ENCODE data around the gene TGFB1.
"Not testable (repeated sequence)": the region's sequence is repeated elsewhere in the genome, so short reads cannot be mapped to it uniquely, and the experiment has no call there.

The TGFB1 gene

GRCh38 chr19:41299755-41300089, 54.0 kb downstream of the TGFB1 start:
- DNase-seq: peak; percentile 53 to 80 (median 67)

DNA sequence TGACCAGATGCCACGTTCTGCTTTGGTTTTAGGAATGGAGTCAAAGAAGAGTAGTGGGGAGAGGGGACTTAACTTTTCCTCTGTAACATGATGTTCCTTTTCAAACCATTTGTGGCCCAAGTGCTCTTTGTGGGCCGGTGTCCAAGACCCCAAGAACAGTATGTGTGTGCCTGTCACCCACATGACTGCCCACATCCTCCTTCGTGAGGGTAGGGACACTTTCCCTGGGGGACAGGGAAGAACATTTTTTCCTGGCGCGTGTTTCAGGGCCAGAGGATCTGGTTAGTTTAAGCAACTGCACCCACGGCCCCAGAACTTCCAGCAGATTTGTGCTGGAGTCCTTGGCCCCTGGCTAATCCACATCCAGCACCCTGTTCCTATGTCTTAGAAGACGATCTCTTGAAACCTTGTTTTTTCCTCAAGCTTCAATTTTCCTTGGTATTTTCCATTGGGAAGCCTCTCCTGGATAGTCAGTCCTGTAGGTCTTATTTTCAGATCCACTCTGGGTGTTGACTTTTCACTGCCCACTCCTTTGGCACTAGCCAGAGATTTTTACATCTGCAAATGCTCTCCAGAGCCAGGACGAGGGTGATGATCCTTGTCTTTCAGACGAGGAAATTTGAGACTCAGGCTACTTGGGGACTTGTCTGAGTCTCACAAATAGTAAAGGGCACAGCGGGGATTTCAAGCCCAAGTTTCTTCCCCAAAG, 54.5 kb downstream of the TGFB1 start:
- DNase-seq: peak in 1 of 3 donors; percentile 19

- DNase-seq: peak; percentile 82 to 92 (median 89)
Observed at GRCh38 chr19:41298348-41298964, 55.3 kb downstream of the TGFB1 start.

- no peak for DNase-seq
Observed at GRCh38 chr19:41297628-41298347, 55.9 kb downstream of the TGFB1 start.

DNA sequence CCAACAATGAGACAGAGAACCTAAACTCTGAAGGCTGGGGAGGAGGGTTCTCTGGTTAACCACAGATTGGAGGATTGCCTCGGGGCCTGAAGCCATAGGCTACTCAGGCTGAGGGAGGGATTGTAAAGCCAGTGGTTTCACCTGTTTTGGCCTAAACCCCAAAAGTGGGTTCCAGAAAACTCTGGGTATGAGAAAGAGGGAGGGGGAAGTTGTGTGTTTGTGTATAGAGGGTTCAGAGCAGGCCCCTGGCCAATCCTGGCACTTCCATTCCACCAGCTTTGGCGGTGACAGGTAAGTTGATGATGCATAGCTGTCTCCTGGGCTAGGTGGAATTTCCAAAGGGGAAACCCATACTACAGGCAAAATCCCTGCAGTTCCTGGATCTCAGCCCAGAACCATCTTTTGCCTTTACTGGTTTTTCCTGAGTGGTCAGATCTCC, 57.3 kb downstream of the TGFB1 start:
- DNase-seq: no peak

GRCh38 chr19:41295499-41295898, 58.2 kb downstream of the TGFB1 start:
- no peak for DNase-seq

DNA sequence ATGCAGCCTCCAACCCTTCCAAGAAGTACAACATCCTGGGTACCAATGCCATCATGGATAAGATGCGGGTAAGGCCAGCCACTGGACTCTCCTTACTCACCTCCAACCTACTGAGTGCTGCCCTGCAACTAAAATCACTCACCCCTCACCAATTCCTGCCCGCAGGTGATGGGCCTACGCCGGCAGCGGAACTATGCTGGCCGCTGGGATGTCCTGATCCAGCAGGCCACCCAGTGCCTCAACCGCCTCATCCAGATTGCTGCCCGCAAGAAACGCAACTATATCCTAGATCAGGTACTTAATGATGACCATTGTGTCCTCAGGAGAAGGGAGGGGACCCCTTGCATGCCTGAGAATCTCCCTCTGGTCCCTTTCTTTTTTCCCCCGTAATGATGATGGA, 59.3 kb downstream of the TGFB1 start:
- no peak for DNase-seq

DNA sequence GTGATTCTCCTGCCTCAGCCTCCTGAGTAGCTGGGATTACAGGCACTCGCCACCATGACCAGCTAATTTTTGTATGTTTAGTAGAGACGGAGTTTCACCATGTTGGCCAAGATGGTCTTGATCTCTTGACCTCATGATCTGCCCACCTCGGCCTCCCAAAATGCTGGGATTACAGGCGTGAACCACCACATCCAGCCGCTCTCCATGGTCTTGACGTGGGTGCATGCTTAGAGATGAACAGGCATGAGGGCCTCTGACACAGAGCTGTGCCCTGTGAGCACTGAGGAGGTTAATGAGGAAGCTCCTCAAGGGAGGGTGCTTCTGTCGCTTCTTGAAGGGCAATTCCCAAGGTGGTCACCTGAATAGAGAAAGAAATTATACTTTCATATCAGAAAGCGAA, 63.9 kb downstream of the TGFB1 start:
- DNase-seq: not testable (repeated sequence)

DNA sequence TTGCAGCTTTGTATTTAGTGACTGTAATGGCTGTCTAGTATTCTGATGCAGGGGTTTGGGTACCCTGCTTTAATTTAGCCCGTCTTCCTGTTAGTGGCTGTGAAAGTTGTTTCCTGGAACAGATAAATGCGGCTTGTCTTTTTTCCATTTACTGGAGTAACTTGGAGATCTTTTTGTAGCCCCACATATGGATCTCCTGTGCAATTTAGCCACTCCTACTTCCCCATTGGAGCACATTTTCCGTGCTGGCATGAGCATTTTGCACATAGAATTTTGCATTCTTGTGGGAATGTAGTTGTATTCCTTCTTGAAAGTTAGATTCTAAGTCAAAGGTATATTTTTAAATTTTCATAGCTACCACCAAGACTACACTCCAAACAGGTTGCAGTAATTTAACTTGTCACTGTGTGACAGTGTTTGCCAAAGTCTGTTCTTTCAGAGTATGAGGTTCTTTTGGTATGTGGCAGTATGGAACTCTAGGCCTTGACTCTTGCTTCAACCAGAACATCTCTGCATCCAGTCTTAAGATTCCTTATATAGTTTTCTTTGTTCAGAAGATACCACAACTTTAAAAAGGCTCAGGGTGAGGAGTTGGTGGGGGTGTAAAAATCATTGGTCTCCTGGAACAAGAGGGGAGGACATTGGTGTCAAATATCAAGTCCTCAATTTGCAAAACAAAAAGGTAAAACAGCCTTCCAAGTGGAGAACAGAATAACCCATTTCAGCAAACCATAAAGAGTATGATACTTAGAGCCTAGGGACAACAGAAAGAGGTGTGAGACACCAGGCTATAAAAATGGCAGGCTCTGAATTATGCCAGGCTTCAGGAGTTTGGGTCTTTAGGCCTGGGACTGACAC, 64.8 kb downstream of the TGFB1 start:
- no peak for DNase-seq
